NCI-H748 (cell line): ENCODE results near the gene BNIP5.
"Not testable (repeated sequence)": the region's sequence is repeated elsewhere in the genome, so short reads cannot be mapped to it uniquely, and the experiment has no call there.

Experiments
- DNase-seq: peaks from one replicate; lab custom pipeline; 2025; ENCODE audit not compliant: unreplicated experiment; lab: John Stamatoyannopoulos, UW

Gene BNIP5

DNA sequence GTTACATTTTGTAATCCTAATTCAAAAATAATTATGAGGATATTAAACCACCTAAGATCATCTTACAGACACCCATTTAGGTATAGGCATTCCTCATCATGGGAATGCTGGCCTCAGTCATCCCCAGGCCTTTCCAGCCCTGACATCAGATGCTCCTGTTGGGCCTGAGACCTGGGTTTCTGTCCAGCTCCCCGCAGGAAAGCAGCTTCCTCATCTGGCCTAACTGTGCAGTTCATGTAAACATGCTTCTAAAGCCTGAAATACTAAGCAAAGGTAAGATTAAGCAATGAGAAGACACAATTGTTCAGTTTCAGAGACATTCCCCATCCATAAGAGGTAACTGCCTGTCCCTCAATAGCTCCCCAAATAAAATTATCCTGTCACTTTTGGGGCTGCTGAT, 31.7 kb upstream of the BNIP5 start:
- DNase-seq = no peak

DNA sequence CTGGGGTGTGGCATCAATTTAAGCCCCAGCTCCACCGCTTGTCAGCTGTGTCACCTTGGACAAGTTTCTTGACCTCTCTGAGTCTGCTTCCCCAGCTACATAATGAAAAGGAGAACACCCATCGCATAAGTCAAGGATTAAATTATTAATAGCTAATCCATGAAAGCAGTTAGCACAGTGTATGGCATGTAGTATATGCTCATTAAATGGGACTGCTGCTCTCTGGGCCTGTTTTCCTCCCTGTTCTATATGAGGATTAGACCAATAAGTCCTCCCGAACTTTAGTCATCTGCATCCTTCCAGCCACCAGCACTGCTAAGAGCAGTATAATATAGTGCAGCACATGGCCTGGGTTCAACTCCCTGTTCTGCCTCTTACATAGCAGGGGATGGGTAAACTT, 31.1 kb upstream of the BNIP5 start:
- no peak for DNase-seq

DNA sequence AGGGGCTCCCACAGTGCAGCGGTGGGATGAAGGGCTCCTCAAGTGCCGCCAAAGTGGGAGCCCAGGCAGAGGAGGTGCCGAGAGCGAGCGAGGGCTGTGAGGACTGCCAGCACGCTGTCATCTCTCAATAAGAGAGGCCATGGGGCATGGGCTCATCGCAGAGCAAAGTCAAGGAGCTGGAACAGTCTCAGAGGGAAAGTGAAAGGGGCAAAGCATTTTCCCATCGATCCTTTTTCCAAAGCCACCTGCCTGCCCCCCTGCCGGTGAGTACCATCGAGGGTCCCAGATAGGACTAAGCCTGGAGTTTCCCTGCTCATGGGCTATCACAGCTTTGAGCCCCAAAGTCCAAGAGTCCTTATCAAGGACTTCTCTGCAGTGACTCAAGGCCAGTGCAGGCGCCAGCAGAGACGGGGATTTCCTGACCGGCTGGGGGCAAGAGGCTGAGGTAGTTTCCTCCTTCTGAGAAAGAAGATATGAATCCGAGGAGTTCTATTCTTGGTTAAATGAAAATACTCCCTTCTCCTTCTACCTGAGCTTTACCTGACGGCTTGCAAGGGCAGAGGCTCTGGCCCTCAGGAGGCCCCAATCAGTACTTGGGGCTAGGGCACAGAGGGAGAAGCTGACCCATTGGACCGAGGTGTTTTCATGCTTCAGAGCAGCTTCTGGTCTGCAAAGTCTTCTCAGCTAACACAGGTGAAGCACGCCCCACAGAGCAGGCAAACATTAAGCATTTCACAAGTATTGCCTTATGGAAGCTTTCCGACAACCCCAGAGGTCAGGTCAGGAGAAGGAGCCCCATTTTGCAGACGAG, 28.2 kb upstream of the BNIP5 start:
- no peak for DNase-seq

DNA sequence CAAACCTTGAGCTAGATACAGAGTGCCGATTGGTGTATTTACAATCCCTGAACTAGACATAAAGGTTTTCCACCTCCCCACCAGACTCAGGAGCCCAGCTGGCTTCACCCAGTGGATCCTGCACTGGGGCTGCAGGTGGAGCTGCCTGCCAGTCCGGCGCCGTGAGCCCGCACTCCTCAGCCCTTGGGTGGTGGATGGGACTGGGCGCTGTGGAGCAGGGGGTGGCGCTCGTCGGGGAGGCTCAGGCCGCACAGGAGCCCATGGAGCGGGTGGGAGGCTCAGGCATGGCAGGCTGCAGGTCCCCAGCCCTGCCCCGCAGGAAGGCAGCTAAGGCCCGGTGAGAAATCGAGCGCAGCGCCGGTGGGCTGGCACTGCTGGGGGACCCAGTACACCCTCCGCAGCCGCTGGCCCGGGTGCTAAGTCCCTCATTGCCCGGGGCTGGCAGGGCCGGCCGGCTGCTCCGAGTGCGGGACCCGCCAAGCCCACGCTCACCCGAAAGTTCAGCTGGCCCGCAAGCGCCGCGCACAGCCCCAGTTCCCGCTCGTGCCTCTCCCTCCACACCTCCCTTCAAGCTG, 27.5 kb upstream of the BNIP5 start:
- not testable (repeated sequence) for DNase-seq

DNA sequence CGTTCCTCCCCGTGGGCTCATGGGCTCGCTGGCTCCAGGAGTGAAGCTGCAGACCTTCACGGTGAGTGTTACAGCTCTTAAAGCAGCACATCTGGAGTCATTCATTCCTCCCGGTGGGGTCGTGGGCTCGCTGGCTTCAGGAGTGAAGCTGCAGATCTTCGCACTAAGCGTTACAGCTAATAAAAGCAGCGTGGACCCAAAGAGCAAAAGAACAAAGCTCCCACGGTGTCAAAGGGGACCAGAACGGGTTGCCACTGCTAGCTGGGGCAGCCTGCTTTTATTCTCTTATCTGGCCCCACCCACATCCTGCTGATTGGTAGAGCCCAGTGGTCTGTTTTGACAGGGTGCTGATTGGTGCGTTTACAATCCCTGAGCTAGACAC, 26.7 kb upstream of the BNIP5 start:
- DNase-seq = not testable (repeated sequence)

DNA sequence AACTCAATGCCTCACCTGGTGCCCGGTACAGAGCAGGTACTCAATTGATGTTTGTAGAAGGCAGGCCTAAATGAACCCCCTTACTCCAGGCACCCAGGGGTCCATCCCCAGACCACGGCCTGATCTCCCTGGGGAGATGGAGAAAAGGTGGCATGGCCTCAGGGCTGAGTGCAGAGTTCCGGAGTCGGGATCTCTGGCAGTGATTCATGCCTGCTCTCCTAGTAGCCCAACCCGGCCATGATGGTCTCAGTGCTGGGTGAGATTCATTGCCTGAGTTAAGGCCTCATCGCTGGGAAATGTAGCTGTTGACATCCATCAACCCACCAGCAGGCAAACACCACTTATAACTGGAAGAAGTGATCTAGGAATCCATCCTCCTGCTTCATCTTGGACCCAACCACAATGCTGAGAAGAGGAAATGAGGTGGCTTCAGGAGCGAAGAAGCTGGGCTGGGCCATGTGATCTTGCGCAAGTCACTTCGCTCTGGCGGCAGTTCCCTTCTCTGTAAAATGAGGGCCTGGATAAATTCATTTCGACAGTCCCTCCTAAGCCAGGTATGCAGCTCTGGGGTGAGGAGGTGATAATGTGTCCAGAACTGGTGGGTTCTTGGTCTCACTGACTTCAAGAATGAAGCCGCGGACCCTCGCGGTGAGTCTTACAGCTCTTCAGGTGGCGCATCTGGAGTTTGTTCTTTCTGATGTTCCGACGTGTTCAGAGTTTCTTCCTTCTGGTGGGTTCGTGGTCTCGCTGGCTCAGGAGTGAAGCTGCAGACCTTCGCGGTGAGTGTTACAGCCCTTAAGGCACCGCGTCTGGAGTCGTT, 26.1 kb upstream of the BNIP5 start:
- DNase-seq = no peak

DNA sequence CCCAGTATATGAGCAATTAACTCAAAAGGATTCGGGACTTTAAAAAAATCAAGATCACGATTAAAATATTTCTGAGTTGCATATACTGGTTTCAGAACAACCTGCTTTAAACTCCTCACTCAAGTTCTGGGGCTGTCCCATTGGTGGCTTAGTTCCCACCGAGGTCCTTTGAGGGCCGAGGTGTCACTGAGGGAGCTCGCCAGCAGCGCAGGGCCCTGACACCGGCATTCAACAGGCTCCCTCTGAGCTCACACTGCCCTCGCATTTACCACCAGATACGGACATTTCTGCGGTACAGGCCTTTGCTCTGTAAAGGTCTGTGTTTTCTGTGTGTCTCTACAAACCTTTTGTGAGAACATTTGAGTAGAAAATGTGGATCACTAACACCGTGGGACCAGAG, 24.4 kb upstream of the BNIP5 start:
- DNase-seq = no peak

DNA sequence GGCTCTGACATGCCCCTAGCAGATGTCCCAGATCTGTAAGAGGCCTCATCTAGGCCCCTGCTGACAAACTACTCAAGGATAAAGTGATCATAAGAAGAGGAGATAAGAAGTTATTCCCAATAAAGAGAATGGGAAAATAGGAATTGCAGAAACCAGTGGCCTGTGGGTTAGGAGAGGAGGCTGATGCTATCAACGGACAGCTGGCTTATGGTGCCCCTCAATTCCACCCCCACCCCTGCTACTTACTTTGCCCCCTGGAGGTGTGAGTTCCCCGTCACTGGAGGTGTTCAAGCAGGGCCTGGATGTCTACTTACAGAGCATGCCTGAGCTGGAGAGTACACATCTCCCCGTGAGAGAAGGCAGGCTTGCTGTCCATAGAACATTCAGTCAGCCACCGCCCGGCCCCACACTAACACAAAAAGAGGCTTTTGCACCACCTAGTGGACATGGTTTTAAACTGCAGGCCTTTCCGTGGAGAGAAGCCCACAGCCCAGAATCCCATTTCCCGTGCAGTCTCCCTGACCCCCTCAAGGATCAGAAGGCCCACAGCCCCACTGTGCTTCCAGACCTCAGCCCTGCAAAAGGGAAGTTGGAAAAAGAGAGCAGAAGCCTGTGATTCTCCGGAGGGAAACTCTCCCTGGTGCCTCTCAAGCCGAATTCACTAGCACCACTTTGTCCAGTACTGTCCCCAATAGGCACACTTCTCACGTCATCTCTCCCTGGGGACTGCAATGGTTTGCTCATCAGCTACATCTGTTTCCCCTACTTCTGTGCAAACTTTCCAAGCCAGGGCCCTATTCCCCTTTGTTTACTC, 23.8 kb upstream of the BNIP5 start:
- DNase-seq = peak; percentile 84

DNA sequence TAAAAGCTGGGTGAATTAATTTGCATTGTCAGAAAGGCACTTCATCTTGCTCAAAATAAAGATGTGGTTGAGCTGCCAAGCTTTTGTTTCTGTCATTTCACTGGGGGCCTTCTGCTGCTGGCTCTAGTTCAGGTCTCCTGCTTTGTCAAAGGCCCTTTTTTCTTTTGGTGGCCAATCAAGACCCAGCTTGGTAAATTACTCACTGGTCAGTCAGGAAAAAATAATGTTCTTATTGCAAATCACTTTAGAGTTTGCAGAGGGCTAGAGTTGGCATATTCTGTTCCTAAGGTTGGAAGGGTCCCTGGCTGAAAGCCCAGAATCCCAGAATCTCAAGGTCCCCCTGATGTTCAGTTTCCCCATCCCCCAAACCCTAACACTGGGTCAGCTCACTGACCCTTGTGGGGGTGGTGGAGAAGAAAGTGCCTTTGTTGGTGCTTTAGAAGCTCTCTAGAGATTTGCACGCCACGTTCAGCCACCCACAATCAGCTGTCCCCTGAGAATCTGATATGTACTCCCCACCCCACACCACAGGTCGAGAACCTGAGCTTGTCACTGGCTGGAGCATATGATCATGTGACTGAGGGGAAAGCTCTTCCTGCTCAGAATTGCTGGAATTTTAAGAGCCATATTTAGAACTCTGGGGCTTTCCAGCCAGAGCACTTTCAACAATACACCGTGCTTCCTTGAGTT, 21.7 kb upstream of the BNIP5 start:
- no peak for DNase-seq

DNA sequence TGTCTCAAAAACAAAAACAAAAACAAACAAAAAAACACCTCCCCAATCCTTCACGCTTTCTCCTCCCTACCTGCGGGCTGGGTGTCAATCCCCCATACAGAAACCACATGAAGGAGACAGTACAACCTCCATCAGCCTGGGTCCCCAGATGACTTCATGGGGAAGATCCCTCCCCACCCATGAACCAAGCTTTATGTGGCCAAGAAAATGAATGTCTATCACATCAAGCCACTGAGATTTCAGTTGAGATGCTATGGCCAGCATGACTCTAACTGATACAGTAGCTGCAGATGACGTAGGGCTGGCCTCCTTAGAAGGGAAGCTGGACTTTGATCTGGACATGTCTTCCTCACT, 21.2 kb upstream of the BNIP5 start:
- DNase-seq = no peak

DNA sequence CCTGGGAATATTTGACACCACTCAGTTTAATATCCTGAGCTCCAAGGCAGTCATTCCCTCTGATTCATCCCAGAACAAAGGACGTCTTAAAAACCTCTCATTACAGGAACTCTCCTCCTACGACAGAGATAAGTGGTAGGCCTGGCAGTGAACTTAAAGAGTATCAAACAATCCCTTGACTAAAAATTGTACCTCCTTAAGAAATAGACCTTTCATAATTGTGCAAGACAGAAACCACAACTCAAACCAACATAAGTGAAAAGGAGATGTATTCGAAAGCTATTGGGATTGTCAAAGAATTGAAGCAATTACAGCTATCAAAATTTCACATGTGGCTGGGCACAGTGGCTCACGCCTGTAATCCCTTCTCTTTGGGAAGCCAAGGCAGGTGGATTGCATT, 19.1 kb upstream of the BNIP5 start:
- no peak for DNase-seq

DNA sequence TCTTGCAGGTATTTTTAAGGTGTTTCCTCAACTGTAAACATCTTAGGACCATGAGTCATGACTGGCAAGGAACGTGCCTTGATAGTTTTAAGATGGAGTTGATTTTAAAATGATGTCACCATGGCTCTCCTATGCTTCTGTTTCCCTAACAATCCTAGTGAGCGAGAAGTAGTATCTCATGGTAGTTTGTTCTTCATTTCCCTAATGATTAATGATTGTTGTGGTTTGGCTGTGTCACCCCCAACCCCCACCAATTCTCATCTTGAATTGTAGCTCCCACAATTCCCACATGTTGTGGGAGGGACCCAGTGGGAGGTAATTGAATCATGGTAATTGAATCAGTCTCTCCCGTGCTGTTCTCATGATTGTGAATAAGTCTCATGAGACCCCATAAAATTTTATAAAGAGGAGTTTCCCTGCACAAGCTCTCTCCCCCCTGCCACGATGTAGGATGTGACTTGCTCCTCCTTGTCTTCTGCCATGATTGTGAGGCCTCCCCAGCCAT, 16.8 kb upstream of the BNIP5 start:
- no peak for DNase-seq

DNA sequence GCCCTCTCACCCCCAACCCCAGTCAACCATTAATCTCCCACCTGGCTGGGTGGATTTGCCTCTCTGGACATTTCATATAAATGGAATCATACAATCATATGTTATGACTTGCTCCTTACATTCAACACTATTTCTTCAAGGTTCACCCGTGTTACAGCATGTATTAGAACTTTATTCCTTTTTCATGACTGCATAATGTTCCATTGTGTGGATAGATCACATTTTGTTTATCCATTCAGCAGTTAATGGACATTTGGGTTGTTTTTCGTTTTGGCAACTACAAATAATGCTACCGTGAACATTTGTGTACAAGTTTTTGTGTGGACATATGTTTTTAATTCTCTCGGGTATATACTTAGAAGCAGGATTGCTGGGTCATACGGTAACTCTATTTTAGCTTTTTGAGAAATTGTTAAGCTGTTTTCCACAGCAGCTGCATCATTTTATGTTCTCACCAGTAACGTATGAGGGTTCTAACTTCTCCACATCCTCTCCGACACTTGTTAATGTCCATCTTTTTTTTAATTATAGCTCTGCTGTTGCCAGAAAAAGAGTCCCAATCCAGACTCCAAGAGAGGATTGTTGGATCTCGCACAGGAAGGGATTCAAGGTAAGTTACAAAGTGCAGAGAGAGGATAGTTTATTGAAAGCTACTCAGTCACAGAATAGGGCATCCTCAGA, 15.9 kb upstream of the BNIP5 start:
- DNase-seq = no peak

DNA sequence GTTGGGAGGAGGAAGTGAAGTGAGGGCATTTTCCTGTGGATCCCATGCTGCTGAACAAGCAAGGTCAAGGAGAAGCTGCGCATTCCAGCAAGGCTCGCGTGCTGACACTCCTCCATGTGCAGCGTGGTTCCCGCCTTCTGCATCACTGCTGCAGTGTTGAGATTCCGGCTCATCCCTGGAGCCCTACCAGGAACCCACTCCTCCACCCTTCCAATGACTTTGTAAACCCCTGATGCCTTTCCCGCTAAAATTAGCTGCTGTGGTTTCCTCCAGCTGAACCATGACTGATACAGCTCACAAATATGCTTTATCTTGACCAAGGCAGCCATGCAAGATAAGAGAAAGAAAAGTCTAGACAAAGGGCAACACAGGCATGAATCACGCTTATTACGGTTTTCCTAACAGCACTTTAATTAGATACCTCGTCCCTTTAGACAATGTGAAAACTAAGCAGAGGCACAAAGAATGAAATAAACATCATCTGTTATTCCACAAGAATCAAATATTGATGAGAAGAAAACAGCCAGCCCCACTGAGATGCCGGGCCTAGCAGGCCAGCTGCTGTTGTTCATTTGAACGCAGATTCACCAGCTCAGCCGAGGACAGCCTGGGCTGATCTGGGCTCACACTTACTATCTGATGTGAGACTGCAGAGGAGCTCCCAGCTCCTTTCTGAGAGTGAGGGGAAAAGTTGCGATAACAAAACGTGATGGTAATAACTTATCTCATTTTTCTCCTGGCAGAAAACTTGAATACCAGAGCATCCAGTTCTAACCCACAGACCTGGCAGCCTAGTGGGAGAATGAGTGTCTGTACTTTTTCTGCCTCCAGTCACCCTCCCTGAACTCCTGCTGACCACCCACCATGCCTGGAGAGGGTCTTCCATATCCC, 14.2 kb upstream of the BNIP5 start:
- peak; percentile 35 for DNase-seq

DNA sequence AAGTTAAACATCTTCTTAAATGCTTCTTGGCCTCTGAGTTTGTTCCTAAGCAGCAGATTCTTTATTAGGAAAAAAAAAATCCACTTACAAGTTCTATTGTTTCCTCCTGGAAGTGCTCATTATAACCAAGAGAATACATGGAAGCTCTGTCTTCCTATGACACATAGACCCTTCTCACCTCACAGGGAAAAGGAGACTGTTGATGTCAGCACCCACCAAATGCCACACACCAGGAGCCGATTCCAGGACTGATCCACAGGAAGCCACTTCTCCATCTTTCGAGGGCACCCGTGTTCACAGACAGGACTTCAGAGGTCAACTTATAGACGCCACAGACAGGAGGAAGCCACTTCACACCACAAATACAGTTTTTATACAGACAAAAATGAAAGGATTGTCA, 13.4 kb upstream of the BNIP5 start:
- DNase-seq = no peak

DNA sequence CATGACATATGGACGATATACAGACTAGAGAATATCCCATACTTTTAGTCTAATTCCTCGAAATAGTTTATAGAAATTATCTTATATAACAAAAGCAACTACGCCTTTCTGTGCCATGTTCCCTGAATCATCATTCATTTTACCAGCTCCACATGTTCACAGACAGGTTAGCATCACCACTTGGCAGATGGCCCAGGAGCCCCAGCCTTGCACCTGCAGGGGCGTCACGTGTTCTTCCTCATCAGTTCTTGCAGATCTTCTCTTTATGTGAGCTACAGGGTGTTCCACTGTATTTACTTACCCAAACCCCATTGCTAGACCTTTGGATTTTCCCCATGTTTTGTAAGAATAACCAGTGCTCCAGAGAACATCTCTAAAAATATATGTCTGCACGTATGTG, 12.6 kb upstream of the BNIP5 start:
- peak; percentile 93 for DNase-seq

DNA sequence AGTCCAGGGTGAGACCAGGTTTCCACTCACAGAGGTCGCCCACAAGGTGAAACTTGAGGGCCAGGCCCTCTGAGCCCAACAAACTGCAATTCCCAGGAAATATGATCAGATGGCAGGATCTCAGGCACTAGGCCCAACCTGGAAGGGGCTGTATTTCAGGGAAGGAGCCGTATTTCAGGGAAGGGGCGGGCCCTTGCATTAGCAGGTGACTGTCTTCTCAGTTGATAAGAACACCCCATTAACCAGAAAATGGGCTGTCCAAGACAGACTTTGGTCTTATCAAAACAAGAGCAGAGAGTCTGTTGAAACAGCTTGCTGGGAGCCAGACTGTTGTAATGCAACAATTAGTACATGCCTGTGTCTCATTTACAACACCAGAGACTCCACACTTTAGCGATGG, 10.9 kb upstream of the BNIP5 start:
- DNase-seq = no peak

DNA sequence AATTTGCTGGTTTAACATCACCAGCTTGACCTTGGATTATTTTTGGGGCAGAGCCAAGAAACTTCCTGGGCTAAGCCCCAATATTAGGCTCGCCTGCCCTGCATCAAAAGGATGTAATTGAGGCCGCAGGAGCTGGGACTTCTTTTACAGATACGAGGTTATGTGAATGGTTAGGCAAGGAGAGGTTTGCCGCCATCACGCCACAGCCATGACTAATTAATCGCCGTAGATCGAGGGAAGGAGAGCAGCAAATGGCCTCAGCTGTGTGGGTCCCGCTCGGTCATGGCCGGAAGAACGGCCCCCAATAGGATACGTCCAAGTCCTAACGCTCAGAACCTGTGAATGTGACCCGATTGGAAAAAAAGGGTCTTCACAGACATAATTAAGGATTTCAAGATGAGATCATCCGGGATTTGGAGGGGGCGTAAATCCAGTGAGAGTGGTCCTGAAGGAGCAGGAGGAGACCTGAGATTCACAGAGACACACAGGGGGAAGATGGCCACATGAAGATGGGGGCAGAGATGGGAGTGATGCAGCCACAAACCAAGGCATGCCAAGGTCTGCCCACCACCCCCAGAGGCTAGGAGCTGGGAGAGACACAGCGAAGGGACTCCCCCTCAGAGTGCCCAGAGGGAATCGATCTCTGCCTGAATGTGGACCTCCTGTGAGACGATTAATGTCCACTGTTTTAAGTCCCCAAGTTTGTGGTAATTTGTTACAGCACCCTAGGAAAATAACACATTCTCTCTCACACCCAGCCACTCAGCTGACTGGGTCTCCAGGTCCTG, 10.0 kb upstream of the BNIP5 start:
- no peak for DNase-seq
